ENCODE data around the gene MAPKAP1. TPM values are rescaled to one million over a fixed set of nuclear protein-coding genes. Genes with fewer than 3 reads are reported as not detected.

Gene MAPKAP1
- total RNA-seq, 2 experiments from 2014 or later = 66.2 to 78.8 TPM

GRCh38 chr9:125536167-125536772, 170.7 kb downstream of the MAPKAP1 start:
- Histone ChIP-seq H3K4me2 (ENCODE audit: low read length) (no peak overlapping the region), H3K79me2 (ENCODE audit: insufficient read depth, low read depth, low read length) (no peaks in the 10 kb centered on the region), H2AFZ (ENCODE audit: low read length) (no peak overlapping the region), H3K9me3 (ENCODE audit: low read length) (no peaks in the 10 kb centered on the region), H3K4me3 (ENCODE audit: low read depth, low read length, poor library complexity, severe bottlenecking) (no peak overlapping the region), H3K9me2 (ENCODE audit: insufficient read depth, low read length) (no peaks in the 10 kb centered on the region), H4K20me1 (ENCODE audit: insufficient read depth, low read length) (no peaks in the 10 kb centered on the region), H3K4me1 (ENCODE audit: insufficient read depth, low read length, poor library complexity, severe bottlenecking) (no peaks in the 10 kb centered on the region), H3K27ac (ENCODE audit: low read depth, low read length, poor library complexity, severe bottlenecking) (no peak overlapping the region), H3K36me3 (ENCODE audit: insufficient read depth, low read length) (no peaks in the 10 kb centered on the region)
- TF ChIP-seq EZH2phosphoT487 (IDR thresholded peaks at IDR 0.05; ENCODE audit: borderline replicate concordance, low read depth, low read length) (no peak), CTCF (conservative IDR thresholded peaks at IDR 0.05; ENCODE audit: low read length) (no peak)
- BruUV-seq (replicated peaks) = no TSS peak
- DNase-seq (ENCODE audit: low spot score) = no peak
- POLR2A ChIA-PET = interaction anchor here (0.5 kb wide), 1 partner anchor 472 kb away, joined by 5 read pairs; no protein-coding TSS in a partner anchor
- CTCF ChIA-PET (ENCODE audit: unreplicated experiment) = no interaction called here
- intact Hi-C loops (cut with micrococcal nuclease; ENCODE audit: unreplicated experiment) = no loop called here

- no peaks in the 10 kb centered on the region for H3K36me3 ChIP-seq (ENCODE audit: insufficient read depth, low read length)
- no peak overlapping the region for H2AFZ ChIP-seq (ENCODE audit: low read length)
- H3K4me2 ChIP-seq (ENCODE audit: low read length) = no peak overlapping the region
- peaks cover 11% of the 10 kb centered on the region for H3K4me1 ChIP-seq (ENCODE audit: insufficient read depth, low read length, poor library complexity, severe bottlenecking)
- BruUV-seq (replicated peaks) = no TSS peak
- intact Hi-C loops (cut with micrococcal nuclease; ENCODE audit: unreplicated experiment) = no loop called here
- H3K9me2 ChIP-seq (ENCODE audit: insufficient read depth, low read length) = no peaks in the 10 kb centered on the region
- DNase-seq (ENCODE audit: low spot score) = no peak
- no peak overlapping the region for H3K27ac ChIP-seq (ENCODE audit: low read depth, low read length, poor library complexity, severe bottlenecking)
- ChIA-PET POLR2A (interaction anchor here (0.6 kb wide), 1 partner anchor 300 kb away, joined by 3 read pairs; no protein-coding TSS in a partner anchor), CTCF (ENCODE audit: unreplicated experiment) (no interaction called here)
- H3K4me3 ChIP-seq (ENCODE audit: low read depth, low read length, poor library complexity, severe bottlenecking) = no peak overlapping the region
- H3K9me3 ChIP-seq (ENCODE audit: low read length) = no peaks in the 10 kb centered on the region
- H3K79me2 ChIP-seq (ENCODE audit: insufficient read depth, low read depth, low read length) = no peaks in the 10 kb centered on the region
- no peak for TF ChIP-seq EZH2phosphoT487 (IDR thresholded peaks at IDR 0.05; ENCODE audit: borderline replicate concordance, low read depth, low read length)
- TF ChIP-seq CTCF (conservative IDR thresholded peaks at IDR 0.05; ENCODE audit: low read length) = no peak
- no peaks in the 10 kb centered on the region for H4K20me1 ChIP-seq (ENCODE audit: insufficient read depth, low read length)
These were observed 171.9 kb downstream of the MAPKAP1 start for GRCh38 chr9:125534971-125535701.
